Measurements from ENCODE around the gene KCND2.

KCND2 gene

GRCh38 chr7:120468611-120469010 lies 195.6 kb downstream of the KCND2 start:
- TF ChIP-seq TAF1 (IDR thresholded peaks at IDR 0.05; ENCODE audit: borderline replicate concordance, insufficient read depth, low read length), result no peak
- TF ChIP-seq SIN3A (IDR thresholded peaks at IDR 0.05; ENCODE audit: borderline replicate concordance, insufficient read depth, low read length), result no peak
- TF ChIP-seq FOXP2 (optimal IDR thresholded peaks at IDR 0.05; ENCODE audit: borderline replicate concordance, extremely low read depth, extremely low read length, insufficient read depth), result no peak
- no peak for TF ChIP-seq POLR2AphosphoS5 (IDR thresholded peaks at IDR 0.05; ENCODE audit: low read depth, low read length)
- TF ChIP-seq REST (IDR thresholded peaks at IDR 0.05; ENCODE audit: insufficient read depth in 1 of 2, low read depth in 2 of 2, low read length in 2 of 2), result no peak

GRCh38 chr7:120472892-120473291 lies 199.9 kb downstream of the KCND2 start:
- TF ChIP-seq POLR2AphosphoS5 (IDR thresholded peaks at IDR 0.05; ENCODE audit: low read depth, low read length) (no peak), REST (IDR thresholded peaks at IDR 0.05; ENCODE audit: insufficient read depth in 1 of 2, low read depth in 2 of 2, low read length in 2 of 2) (no peak), SIN3A (IDR thresholded peaks at IDR 0.05; ENCODE audit: borderline replicate concordance, insufficient read depth, low read length) (no peak), FOXP2 (optimal IDR thresholded peaks at IDR 0.05; ENCODE audit: borderline replicate concordance, extremely low read depth, extremely low read length, insufficient read depth) (no peak), TAF1 (IDR thresholded peaks at IDR 0.05; ENCODE audit: borderline replicate concordance, insufficient read depth, low read length) (no peak)

GRCh38 chr7:120473352-120473751 lies 200.4 kb downstream of the KCND2 start:
- TF ChIP-seq REST (IDR thresholded peaks at IDR 0.05; ENCODE audit: insufficient read depth in 1 of 2, low read depth in 2 of 2, low read length in 2 of 2), result no peak
- TF ChIP-seq POLR2AphosphoS5 (IDR thresholded peaks at IDR 0.05; ENCODE audit: low read depth, low read length), result no peak
- no peak for TF ChIP-seq FOXP2 (optimal IDR thresholded peaks at IDR 0.05; ENCODE audit: borderline replicate concordance, extremely low read depth, extremely low read length, insufficient read depth)
- no peak for TF ChIP-seq SIN3A (IDR thresholded peaks at IDR 0.05; ENCODE audit: borderline replicate concordance, insufficient read depth, low read length)
- no peak for TF ChIP-seq TAF1 (IDR thresholded peaks at IDR 0.05; ENCODE audit: borderline replicate concordance, insufficient read depth, low read length)

GRCh38 chr7:120475994-120476393 lies 203.0 kb downstream of the KCND2 start:
- TF ChIP-seq POLR2AphosphoS5 (IDR thresholded peaks at IDR 0.05; ENCODE audit: low read depth, low read length) (no peak), REST (IDR thresholded peaks at IDR 0.05; ENCODE audit: insufficient read depth in 1 of 2, low read depth in 2 of 2, low read length in 2 of 2) (no peak), SIN3A (IDR thresholded peaks at IDR 0.05; ENCODE audit: borderline replicate concordance, insufficient read depth, low read length) (no peak), TAF1 (IDR thresholded peaks at IDR 0.05; ENCODE audit: borderline replicate concordance, insufficient read depth, low read length) (no peak), FOXP2 (optimal IDR thresholded peaks at IDR 0.05; ENCODE audit: borderline replicate concordance, extremely low read depth, extremely low read length, insufficient read depth) (no peak)

GRCh38 chr7:120480472-120480871 lies 207.5 kb downstream of the KCND2 start:
- TF ChIP-seq SIN3A (IDR thresholded peaks at IDR 0.05; ENCODE audit: borderline replicate concordance, insufficient read depth, low read length) (no peak), REST (IDR thresholded peaks at IDR 0.05; ENCODE audit: insufficient read depth in 1 of 2, low read depth in 2 of 2, low read length in 2 of 2) (no peak), POLR2AphosphoS5 (IDR thresholded peaks at IDR 0.05; ENCODE audit: low read depth, low read length) (no peak), FOXP2 (optimal IDR thresholded peaks at IDR 0.05; ENCODE audit: borderline replicate concordance, extremely low read depth, extremely low read length, insufficient read depth) (no peak), TAF1 (IDR thresholded peaks at IDR 0.05; ENCODE audit: borderline replicate concordance, insufficient read depth, low read length) (no peak)

All from PFSK-1 (cell line).